HG03521 (cell line): ENCODE measurements around the gene NTM.
"Not testable (repeated sequence)": the region's sequence is repeated elsewhere in the genome, so short reads cannot be mapped to it uniquely, and the experiment has no call there.

Experiments
- ATAC-seq: cut with Tn5 transposase; IDR thresholded peaks from one replicate; pipeline ENCODE4 v1.9.1; 2021; ENCODE audit warnings: mild to moderate bottlenecking, moderate library complexity; ENCODE audit not compliant: unreplicated experiment

The NTM gene

DNA sequence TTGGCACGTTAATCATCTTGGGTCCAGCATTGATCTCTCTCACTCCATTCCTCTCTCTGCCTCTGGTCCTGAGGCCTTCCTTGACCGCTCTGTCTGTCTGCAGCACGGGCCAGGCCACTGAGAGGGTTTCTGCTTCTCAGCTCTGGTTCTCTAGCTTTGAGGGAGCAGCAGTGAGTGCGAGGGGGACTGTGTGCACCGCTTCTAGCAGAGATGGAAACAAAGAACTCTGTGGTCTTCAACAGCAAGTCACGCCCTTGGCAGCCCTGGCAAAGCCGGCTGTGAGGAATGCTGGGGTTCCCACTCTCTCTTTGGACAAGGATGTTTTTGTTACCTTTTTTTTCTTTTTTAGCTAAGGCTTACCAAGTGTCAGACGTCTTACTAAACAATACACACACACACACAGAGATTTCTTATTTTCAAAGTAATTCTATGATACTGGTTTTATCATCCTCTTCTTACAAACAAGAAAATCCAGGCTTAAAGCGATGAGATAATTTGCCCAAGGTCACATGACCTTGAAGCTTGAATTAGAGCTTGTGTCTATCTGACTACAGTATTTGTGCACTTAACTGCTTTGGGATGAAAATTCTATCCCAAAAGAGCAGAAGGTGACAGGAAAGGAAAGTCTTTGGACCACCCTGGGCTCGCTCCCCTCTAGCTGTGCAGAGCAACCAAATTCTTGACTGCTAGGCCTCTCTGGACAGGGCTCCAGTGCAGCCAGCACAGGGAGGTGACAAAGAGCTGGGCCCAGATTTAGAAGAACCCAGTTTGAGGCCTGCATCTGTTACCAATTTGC lies 293.2 kb downstream of the NTM start:
- no peak for ATAC-seq

DNA sequence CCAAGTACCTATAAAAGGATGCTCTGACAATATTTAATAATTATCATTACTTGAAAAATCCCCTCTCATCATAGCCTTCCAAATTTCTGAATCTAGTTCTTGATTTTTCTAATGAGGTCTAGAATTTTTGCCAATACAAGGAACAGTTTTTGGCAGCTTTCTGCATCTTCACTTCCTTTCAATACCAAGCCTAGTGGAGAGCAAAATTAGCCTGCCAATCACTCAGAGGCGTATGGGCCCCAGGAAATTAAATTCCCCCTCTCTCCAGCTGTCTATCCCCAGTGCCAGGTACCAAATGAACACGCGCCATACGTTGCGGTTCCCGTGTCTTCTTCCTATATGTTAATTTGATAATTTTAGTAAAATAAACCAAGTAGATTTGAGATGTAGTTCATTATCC lies 293.9 kb downstream of the NTM start:
- ATAC-seq: no peak

DNA sequence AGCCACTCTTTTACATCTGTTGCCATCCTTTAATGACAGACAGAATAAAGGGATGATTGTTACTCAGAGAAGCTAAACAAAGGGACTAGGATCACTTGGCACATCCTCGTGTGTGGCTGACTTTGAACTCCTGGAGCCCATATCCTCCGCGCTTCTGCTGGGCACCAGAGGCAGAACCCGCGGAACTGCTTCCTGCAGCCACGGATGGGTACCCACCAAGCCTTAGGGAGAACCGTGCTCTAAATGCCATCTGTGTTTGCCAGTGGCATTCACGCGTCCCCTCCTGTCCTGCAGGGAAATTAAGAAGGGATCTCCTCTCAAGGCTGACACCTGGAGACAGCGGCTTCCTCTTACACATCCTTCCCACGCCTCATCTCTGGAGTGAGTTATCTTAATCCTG lies 294.4 kb downstream of the NTM start:
- ATAC-seq: no peak

DNA sequence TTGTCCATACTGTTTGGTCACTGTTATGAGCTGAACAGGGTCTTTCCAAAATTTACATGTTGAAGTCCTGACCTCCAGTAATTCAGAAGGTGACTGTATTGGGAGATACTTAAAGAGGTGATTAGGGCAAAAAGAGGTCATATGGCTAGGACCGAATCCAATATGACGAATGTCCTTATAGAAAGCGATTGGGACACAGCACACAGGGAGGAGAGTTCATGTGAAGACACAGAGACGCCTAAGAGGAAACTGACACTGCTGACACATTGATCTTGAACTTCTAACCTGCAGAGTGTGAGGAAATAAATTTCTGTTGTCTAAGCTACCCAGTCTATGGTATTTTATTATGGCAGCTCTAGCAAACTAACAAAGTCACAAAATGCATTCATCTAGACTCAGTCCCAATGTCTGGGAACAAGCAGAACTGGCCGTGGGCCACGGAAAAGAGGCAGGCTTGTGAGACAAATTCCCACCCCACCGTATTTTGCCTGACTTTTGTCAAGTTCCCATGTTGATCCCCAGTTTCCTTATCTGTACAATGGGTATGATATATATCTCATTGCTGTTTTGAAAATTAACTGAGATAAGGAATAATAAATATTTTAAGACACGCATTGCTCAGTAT lies 295.0 kb downstream of the NTM start:
- ATAC-seq: no peak

DNA sequence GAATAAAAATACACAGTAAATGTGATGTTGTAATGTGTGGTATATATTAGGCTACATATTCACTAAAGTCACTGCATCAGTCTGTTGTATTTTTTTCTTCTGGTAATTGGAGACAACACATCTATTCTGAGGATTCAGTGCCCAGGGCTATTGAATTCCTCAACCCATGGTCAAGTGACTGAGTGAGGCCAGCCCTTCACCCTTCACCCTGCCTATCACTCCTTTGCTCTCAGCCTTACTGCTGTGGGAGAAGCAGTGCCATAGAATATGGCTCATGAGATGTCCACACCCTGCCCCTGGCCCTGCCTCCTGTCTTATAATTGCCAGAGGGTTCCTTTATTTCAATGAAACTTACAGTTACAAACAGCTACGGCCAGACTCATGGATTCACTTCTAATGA lies 295.6 kb downstream of the NTM start:
- no peak for ATAC-seq

DNA sequence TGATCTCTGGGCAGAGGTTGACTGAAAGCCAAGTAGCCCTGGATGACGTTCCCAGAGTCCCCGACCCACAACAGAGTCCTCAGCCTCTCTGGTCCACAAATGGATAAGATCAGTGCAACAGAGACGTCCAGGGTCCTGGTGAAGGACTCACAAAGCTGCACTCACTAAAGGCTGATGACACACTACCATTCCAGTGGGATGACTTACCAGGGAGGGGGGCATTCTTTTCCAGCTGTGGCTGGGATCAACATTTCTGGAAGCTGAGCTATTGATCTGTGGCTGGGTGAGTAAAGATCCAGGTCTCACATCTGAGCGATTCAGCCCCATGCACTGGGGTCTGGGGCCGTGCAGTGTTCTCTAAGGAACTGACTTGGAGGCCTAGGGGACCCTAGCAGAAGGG lies 296.2 kb downstream of the NTM start:
- no peak for ATAC-seq

DNA sequence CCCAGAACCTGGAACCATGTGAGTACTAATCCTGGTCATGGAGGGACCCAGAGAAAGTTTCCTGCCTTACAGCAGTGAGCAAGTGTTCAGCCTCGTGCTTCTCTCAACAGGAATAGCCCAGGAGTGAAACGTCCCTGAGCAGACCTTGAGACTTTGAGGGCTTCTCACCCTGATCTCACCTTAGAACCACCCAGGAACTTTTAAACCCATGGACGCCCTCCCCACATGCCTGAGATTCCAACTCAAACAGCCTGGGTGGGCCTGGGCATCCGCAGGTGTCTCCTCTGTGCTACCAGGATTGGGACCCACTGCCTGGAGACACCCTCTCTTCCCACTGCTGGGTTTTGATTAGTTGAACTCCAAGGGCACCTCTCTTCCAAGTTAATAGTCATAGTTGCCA lies 297.2 kb downstream of the NTM start:
- ATAC-seq: no peak

DNA sequence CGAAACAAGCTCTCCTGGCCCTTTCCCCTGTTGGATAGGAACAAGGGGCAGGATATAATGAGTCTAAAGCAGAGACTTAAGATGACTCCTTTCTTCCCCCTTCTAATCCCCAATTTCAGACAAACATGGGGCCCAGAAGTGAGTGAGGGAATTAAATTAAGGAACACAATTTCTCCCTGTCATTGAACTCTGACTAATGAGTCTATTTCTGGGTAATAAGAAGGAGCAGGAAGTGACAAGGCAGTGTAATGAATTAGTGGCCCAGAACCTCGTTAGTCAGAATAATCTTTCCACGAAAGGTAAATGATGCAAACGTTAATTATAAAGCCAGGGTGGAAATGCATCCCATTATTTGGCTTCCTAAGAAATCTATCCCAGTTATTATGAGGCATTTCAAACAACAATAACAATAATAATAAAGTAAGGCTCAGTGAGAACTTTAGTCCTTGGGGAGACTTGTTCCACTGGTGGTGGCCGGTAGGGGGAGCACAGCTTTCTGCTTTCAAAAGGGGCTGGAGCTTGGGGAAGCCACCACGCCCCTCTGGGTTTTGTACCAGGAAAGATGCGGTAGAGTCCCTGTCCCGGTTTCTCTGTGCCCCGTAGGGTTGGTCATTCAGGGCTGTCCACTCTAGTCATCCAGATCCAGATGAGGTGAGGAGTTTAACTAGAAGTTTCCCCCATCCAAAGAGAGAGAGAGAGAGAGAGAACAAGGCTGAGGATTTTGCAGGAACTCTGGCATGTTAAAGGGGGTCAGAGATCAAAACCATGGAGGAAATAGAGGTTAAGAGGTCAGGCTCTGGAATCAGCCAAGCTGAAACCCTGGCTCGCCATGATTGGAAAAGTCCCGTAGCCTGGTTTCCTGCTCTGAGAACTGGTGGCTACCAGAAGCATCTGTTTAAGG lies 298.3 kb downstream of the NTM start:
- ATAC-seq: peak; percentile 77

DNA sequence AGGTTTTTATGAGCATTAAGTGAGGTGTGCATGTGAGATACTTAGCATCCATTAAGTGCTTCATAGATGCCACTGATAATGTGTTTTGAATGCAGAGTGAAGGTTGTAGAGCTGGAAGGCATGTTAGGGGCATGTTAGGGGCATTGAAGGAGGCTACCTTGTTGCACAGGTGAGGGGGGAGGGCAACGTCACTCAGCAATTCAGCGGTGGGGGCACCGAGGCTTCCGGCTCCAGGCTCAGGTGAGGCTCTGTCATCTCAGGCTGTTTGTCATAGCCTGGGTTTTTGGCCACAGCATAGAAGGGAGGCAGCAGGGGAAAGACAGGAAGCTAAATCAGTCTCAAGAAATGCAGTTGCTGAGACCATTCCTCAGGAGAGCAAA lies 299.0 kb downstream of the NTM start:
- ATAC-seq: no peak

DNA sequence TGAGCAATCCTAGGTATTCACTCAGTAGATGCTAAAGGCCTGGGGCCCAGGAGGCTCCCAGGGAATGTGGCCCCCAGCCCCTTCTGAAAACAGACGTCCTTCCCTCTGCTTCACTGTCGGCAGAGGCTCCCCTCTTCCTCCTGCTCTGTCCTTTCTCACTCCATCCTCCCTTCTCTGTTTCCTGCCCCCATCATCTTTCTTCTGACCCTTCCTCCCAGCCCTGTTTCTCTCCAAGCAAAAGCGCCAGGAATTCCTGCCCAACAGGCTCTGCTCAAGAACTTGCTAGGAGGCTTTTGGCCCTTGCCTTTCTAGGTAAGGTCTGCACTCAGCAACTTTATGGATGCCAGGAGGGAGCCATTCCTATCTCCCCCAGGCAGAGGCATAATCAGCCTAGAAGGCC lies 300.5 kb downstream of the NTM start:
- no peak for ATAC-seq

DNA sequence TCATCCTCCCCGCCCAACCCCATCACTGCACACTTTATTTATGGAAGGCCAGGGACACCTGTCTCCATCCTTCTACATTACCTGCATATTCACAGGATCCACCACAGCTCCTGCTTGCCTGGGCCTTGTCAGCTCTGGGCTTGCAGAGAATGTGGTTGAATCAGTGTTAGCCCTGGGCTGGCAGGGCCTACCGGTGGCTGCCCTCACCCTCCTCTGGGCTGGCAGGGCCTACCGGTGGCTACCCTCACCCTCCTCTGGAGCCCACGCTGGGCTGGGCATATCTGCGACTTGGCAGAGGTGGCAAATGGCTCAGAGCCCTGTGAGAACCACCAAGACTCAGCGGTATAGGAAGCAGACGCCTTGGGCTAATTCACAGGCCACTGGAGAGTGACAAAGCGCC lies 300.9 kb downstream of the NTM start:
- no peak for ATAC-seq

DNA sequence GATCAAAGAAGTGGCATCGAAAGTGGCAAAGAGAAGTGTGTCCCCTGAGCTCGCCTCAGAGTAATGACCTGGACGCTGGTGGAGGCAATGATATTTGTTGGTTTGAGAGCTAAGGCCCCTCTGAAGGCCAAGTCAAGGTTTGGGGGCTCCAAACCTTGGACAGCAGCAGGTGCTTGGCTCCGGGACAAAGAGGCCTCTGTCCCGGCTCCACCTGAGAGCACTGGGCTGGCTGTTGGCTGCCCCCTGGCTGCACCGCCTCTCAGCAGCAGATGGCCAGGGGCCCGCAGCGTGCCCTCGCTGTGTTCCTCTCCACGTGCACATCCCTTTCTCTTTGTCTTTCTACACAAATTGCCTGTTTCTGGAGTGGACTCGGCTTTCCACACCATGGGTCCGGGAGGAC lies 301.3 kb downstream of the NTM start:
- no peak for ATAC-seq

DNA sequence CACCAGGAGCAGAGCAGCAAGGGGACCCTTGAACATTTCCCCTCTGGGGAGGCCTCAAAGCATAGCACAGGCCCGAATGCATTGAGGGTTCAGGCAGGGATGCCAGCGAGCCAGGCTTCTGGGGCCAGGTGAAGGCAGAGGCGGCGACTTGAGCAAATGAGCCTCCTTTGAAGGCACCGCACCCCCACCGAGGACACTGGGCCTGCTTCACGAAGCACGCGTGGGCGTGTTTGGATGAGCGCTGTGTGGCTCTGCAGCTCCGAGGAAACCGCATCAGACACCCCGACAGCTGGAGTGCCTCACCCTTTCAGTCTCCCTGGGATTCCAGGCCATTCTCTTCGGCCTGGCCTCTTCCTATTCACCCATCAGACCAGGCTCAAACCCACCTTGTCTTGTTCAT lies 301.8 kb downstream of the NTM start:
- ATAC-seq: no peak

DNA sequence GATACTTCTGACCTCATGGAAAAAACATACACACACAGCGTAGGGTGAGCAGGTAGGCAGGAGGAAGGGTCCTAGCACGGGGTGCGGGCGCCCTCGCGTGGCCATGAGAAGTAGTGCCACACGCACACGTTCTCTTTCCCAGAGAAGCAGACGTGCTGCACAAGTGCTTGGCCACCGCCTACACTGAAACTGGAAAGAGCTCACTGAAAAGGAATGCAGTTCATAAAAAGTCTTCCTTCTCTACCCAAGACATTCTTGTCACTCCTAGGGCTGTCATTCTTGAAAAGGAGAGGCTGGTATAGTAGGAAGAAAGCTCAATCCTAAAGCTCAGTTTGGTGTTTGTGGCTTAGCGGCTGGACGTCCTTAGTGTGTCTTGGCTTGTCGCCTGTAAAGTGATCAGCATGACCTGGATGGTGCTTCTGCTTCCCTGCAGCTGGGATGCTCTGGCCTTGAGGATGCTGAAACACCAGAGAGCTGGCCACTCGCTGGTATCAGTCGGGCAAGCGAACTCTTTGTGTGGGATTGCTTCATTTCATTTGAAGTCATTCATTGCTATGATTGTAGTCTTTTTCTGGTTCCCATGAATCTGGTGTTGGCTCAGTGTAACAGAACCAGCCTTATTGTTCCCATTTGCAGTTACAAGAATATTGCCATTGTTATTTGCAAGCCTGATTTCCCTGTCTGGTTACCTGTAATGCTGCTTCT lies 303.8 kb downstream of the NTM start:
- ATAC-seq: peak; percentile 76

DNA sequence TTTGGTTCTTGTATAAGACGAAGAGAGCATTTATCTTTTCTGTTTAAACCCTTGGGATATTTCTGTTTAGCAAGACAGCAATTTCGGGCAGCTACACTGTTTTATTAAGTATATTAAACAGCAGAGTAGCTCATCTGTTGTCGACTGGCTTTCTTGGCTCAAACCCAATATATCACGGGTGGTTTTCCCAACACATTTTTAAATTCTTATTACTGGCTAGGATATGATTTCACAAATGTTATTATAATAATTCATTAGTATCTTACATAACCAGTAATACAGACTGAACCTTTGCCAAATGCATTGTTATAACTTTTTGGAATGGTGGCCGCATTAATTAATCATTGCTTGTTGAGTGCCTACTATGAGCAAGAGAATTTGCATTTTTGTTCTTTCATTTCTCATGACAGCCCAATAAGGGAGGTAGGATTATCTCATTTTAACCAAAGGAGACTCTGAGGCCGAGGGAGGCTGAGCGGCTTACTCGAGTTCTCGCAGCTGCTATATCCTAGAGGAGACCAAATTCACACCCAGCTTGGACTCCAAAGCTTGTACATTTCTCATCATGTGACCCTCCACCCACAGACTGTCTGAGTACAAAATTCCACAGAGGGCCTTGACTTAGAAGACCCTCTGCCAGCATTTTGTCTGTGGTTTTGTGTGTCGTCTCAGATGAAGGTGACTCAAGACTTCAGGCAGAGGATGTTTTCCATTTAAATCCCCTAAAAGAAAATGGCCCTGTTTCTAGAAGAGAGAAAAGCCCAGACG lies 304.9 kb downstream of the NTM start:
- no peak for ATAC-seq

DNA sequence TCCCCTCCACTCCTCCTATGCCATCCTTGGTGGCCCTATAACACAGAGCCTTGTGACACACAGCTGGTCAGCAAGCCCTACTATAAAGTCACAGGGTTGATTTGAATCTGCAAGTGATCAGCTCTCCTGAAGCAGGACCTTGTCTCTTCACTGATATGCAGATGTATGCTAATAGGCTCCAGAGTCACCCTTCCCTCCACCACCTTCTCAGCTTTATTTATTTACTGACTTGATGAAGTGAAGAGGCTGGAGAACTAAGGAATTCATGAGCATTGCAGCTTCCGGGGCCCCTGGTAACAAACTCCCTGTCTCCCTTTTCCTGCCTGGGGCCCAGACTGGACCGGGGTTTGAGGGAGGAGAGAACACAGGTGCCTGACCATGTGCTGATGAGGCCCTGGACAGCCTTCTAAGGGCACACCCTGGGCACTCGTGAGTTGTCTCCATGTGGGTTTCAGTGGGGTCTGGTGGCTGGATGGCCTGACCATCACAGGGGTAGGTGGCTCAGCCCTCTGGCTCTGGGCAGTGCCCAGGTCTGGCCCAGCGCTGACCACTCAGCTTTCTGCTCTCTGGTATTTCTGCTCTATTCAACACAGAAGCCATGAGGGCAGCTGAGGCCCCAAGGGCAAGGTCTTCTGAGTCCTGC lies 307.5 kb downstream of the NTM start:
- no peak for ATAC-seq

DNA sequence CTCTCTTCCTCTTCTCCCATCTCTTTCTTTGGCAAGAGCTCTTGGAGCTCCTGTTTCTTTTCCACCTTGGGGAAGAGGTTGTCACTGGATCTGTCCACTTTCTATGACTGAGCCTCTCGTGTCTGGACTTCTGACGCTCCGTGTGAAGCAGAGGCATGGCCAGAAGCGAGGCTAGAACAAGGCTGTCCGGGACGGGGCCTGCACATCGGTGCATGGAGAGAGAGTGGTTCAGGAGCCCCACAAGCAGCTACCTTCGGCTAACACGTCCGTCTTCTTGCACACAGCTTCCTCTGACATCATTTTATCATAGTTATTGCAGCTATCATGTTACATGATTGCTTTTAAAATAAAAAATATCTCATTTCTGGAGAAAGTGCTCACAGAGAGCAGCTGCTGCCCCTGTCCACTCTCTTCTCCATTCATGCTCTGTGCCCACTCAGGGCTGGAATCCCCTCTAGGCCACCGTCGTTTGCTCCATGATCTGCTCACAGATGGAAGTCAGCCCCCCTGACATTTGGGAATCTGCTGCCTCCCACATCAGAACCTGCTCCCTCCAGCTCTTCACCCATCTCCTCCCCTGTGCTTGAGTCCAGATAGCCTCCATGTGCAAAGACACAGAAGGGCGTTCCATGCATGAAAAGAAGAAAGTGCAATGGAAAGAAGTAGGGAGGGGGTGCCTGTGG lies 308.4 kb downstream of the NTM start:
- ATAC-seq: no peak

DNA sequence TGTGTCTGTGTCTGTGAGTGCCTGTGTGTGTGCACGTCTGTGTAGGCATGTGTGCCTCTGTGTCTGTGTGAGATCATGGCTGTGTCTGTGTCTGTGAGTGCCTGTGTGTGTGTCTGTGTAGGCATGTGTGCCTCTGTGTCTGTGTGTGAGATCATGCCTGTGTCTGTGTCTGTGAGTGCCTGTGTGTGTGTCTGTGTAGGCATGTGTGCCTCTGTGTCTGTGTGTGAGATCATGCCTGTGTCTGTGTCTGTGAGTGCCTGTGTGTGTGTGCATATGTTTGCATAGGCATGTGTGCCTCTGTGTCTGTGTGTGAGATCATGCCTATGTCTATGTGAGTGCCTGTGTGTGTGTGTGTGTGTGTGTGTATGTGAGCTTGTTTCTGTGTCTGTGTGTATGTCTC lies 310.0 kb downstream of the NTM start:
- not testable (repeated sequence) for ATAC-seq

DNA sequence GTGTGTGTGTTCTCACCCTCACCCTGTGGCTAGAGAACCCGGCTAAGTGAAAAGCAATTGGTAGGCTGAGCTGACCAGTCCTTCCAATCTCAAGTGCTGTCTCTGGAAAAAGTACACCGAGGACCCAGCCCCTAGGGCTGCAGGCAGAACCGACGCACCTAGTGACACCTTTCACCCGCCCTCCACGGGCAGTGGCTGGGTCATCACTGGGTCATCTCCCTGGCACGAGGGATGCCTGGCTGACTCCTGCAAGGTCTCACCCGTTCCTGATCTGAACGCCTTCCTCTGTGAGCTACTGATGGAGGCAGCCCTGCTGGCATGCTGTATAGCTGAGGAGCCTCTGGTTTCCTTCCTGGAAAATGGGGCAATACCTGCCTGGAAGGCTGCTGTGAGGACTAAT lies 311.5 kb downstream of the NTM start:
- ATAC-seq: no peak
